Measurements from ENCODE around the gene TNK2.
"Not testable (repeated sequence)": the region's sequence is repeated elsewhere in the genome, so short reads cannot be mapped to it uniquely, and the experiment has no call there.

Gene TNK2

DNA sequence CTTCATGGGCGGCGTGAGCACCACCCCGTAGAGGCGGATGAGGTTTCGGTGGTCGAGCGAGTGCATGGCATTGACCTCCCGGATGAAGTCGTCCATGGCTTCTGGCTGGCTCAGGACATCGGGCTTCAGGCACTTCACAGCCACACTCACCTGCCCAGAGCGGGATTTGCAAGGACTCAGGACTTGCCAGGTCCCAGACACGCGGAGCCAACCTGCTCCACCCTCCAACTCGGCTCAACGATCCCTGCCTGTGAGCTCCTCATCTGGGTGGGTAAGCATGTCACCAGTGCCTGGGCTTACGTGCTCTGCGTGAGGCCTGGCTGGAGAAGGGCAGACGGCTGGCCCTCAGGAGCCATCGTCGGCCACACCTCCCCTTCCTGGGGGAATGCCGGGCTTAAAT is 25.2 kb downstream of the TNK2 start:
- DNase-seq = no peak

DNA sequence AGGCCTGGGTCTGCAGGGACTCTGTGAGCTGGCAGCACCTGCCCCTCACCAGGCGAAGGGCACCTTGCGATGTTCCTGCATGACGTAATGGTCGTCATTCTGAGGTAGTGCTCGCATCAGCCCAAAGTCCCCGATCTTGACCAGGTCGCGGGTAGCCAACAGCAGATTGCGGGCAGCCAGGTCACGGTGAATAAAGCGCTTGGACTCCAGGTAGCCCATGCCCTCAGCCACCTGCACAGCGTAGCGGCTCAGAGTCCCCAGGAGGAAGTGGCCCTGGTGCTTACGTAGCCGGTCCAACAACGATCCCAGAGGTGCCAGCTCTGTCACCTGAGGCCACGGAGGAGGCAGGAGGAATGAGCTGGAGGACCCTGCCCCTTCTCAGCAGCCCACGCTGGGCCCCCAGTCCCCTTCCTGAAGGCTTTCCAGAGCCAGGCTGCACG is 26.3 kb downstream of the TNK2 start:
- DNase-seq = no peak

DNA sequence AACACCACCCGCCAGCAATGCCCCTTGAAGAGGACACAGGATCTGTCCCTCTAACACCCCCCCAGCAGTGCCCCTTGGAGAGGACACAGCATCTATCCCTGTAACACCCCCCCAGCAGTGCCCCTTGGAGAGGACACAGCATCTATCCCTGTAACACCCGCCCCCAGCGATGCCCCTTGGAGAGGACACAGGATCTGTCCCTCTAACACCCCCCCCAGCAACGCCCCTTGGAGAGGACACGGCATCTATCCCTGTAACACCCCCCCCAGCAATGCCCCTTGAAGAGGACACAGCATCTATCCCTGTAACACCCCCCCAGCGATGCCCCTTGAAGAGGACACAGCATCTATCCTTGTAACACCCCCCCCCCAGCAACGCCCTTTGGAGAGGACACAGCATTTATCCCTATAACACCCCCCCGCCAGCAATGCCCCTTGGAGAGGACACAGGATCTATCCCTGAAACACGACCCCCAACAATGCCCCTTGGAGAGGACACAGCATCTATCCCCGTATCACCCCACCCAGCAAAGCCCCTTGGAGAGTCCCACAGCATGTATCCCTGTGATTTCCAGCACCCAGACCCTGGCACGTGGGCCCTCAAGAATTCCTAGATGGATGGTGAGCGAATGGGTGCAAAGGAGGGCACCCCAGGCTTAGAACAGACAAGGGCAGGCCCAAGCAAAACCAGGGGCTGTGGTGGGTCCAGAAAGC is 26.9 kb downstream of the TNK2 start:
- no peak for DNase-seq

DNA sequence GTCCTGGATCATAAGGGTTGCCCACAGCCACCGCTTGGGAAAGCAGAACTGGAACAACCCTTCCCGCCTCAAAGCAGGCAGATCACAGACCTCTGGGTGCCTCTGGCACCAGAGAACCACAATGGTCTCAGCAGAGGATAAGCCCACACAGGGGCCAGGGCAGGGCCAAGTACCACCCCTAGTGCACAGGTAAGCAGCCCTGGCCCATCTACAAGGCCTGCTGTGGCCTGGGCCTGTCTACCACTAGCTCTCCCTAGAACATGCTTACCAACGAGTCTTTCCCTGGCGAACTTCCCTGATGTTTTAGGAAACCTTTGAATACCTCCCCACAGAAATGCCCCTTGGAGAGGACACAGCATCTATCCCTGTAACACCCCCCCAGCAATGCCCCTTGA is 28.3 kb downstream of the TNK2 start:
- no peak for DNase-seq

DNA sequence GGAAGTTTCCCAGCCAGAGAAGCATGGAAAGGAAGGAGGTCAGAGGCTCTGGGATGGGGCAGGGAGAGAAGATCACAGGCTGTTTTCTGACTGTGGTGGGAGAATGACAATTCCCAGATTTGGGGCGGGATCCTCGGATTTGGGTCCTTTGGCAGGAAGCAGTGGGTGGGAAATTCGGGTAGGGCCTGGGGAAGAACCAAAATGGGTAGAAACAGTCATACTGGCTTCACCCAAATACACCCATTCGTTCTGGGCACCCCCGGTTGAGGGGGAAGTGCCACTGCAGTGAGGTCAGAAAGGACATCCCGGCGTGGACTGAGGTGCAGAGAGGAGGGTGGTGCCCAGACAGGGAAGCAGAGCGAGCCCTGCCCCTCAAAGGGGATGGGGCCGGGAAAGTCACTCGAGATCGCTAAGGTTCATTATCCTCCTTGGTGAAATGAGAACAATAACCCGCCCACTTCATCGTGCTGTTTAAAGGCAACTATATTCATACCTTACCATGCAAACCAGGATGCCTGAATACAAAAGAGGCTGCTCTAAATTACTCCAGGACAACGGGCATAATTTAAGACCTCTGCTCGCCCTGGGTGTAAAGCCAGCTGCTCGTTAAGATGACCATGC is 28.8 kb downstream of the TNK2 start:
- DNase-seq = no peak

DNA sequence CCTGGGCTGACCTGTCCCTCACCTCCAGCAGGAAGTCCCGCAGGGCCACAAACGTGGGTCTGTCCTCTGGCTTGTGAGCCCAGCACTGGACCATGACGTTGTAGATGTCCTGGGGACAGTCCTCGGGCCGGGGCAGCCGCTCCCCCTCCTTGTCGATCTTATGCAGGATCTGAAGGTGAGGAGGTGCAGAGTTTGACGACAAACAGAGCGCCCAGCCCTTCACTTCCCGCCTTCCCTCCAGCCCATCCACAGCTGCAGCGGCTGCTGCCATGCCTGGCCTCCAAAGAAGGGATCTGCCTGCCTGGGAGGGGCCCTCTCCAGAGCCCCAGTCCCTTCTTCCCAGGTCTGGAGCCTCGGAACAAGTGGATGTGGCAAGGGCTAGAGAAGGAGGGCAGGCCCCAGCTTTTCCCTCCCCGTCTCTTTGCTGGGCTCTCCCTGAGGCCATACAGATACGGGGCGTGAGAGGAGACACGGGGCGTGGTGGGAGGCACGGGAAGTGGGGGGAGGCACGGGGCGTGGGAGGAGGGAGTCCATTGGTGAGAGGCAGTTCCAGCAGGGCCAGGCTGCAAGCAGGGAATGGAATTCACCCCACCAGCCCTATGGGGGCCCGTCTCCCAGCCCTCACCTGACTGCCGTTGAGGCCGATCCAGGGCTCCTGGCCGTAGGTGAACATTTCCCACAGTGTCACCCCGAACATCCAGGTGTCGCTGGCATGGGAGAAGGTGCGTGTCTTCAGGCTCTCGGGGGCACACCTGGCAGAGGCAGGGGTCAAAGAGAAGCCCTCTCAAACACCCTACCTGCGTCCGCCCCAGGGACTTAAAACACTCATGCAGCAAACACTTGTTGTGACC is 29.7 kb downstream of the TNK2 start:
- DNase-seq = no peak

DNA sequence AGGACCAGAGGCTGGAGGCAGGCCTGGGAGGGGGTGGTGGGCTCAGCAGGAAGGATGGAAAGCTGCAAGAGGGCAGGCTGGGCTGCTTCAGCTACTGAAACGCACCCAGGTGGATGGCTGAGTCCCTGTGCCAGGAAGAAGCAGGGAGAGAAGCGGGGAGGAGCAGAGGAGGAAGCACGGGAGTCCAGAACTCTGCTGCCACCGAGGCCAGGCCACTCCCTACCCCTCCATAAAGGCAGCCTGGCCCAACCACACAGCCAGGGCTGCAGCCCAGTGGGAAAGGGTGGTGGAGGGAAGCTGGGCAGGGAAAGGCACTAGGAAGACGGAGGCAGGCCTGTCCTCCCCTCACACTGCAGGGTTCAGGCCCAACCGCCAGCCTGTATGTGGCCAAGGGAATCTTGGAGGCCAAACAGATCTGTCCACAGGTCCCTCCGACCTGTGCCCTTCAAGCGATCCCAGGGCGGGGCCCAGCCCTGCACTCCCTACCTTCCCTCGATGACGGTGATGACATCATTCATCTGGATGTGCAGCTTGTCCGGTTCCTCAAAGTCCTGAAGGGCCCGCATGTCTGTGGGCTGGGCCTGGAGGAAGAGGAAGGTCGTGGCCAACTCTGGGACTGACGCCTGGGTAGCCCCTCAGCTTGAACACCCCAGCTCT is 30.5 kb downstream of the TNK2 start:
- DNase-seq = no peak

DNA sequence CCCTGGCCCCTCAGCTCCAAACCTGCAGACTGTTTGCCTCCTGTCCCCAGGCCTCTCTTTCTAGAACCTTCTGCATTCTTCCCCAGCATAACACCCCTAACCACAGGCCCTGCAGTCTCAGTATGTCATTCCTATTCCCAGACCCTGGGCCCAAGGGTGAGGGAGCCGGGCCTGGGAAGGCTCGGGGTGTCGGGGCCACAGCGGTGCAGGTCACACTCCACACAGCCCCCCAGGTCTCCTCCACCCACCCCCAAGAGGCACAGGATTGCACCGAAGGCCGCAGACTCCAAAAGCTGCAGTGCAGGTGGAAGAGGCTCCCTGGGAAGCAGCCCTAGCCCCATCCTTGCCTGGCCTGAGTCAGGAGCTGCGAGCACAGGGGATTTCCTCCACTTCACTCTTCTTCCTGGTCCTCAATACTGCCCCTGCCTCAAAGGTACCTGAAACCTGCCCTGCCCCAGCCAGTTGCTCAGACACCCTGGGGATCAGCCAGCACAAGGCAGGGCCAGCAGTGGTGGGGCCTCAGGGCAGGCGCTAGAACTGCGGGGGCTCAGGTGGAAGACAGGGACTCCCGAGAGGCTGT is 31.1 kb downstream of the TNK2 start:
- DNase-seq = no peak

DNA sequence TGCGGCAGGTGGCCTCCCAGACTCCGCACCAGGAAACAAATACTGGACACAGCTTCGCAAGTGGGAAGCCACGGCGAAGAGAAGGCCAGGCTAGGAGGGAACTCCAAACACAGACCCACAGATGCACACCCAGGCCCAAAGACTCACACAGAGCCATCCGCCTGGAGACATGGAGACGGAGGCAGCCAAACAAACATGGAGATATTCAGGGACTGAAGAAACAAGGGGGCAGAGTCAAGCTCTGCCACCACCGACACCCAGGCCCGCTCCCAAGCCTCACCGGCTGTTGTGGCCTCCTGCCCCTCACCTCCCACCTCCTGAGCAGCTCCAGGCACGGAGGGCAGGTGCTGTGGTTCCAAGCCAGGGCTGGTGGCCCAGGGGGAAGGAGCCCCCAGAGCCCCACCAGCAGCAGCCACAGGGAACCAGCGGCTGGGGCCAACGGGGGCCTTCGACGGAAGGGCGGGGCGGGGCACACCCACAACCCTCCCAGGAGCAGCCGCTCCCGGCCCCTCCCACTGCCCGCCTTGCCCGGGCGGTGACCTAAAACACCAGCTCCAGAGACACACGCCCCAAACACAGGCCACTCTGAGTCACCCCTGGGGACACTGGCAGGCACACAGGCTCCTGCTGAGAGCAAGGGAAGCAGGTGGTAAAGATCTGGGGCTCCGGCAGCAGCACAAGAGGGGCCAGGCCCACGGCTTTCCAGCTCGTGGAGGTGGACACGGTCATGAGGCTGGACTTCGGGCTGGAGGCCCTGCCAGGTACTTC is 31.9 kb downstream of the TNK2 start:
- no peak for DNase-seq

DNA sequence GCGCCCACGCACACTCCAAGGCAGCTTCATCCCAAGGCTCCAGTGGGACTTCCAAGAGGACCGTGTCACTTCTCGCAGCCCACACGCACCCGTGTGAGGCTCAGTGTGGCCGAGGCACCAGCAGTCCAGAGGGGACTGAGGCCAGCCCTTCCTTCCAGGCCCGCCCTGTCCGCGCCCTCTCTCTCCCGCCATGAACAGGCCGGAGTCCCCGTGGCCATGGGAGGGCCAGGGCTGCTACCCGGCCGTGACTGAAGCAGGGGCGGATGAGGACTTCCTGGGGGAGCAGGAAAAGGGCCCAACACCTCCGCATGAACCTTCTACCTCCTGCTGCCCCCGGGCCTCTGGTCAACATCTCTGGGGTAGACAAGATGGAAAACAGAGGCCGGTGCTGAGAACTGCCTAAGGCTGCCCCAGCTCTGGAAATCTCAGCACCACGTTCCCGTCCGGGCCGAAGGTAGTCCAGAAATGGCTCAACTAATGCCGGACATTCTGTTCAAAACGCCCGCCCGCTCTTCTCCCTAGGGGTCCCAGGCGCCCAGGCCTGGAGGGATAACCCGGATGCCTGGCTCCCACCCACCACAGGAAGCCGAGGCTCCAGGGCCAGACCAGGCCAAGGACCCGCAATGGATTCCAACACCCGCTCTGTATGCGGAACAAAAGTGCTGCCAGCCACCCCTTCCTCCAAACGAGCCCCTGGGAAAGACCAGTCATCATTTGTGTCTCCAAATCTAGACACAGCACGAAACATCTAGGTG is 32.7 kb downstream of the TNK2 start:
- DNase-seq = no peak

DNA sequence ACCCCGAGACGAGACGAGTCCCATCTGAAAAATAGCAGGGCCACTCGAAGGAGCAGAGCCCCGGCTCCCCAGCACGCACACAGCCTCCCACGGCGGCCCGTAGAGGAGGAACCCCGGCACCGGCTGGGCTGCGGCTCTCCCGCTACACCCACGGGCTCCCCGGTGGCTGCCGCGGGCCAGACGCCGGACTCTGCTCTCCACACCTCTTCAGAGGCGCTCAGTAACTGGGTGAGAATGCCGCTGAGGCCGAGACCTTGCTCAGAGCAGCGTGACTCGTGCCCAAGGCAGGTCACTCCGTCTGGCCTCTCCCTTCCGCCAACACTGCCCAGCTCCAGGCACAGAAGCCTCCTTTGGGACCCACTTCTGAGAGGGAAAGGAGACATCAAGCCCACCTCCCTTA is 34.4 kb downstream of the TNK2 start:
- DNase-seq = no peak

DNA sequence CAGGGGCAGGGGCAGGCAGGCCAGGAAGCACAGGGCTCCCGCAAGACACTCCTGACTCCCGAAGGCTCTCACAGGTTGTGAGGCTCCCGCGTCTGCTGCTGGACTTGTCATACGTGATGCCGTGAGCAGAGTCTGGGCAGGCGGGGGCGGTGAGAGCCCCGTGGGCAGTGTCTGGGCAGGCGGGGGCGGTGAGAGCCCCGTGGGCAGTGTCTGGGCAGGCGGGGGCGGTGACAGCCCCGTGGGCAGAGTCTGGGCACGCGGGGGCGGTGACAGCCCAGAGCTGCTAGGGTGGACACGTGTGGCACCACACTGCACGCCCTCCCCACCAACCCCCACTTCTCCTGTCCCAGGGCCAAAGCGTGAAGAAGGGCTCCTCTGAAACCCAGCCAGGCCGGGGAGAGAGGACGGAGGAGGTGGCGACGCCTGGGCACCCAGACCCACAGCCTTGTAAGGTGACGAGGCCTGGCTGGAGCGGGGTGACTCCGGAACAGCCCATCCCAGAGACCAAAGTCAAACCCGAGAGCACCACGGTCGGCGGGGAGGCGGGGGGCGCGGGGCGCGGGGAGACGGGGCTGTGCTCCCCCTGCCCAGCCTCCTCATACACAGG is 35.0 kb downstream of the TNK2 start:
- no peak for DNase-seq

DNA sequence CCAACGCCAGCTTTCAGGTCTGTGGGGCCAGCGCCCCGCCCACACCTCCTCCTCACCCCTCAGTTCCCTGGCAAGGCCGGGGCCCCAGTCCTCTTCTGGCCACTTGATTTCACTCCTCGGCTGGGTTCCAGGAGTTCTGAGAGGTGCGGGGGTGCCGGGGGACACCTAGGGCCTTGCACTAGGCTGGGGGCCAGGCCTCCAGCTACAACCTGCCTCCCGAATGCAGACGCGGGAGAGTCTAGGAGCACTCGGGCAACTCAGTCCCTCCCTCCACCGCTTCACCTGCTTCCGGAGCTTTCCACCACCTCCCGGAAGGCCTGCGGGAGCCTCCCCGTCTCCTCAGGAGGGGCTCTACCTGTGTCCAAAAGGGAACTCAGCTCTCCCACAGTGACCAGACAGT is 35.6 kb downstream of the TNK2 start:
- no peak for DNase-seq

DNA sequence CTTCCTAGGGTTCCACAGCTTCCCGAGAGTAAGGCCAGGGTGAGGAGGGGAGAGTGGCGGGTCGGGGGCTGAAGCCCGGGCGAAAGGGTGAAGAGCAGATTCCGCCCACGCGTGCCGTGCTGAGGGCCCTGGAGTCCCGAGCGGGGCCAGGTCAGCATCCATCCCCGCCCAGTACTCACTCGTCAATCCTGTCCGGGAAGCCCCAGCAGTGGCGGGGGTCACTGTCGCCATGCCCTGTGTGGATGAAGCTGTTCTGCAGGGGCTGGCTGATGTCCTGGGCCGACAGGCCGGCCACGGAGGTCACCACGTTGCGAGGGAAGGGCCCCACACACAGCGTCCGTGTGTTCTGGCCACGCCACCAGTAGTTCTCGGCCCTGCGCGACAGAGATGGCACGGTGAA is 36.3 kb downstream of the TNK2 start:
- DNase-seq = no peak

DNA sequence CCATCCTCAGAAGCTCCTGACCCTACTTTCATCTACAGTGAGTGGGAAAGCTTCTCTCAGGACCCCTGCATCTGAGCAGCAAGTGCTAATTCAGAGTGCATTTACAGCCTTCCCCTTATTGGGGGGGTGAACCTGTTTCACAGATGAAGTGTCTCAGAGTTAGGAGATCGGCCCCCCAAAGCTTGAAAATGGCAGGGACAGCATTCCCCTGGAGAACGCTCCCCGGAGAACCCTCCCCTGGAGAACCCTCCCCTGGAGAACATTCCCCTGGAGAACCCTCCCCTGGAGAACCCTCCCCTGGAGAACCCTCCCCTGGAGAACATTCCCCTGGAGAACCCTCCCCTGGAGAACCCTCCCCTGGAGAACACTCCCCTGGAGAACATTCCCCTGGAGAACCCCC is 36.7 kb downstream of the TNK2 start:
- DNase-seq = not testable (repeated sequence)

DNA sequence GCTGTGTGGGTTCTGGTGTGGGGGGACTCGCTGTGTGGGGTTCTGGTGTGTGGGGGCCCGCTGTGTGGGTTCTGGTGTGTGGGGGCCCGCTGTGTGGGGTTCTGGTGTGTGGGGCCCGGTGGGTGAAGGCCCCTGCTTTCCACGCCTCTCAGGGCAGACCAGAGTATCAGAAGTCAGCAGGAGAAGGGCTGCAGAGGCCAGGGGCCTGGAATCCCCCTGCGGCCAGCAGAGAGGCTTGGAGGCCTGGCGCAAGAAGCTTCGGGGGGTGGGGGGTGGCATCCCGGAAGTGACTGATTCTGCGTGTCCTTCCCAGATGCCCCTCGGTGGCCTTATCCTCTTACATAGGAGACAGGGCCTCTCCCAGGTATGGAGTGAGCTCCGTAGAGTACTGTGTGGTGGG is 37.4 kb downstream of the TNK2 start:
- no peak for DNase-seq

DNA sequence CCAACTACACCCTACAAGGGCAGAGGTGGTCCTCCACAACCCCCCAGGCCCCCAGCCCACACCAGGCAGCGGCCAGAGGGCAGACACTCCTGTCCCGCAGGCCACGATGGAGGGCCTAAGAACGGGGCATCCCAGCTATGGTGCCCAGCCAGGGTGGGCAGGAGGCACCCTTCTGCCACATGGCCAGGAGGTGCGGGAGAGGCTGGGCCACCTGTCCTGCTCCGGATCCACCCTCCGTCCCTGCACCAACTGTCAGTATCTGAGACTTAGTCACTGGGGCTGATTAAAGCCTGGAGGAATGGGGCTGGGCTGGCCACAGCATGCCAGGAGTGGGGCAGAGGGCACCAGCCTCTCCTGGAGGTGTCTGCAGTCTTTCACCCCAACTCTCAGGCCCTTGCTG is 37.9 kb downstream of the TNK2 start:
- no peak for DNase-seq

DNA sequence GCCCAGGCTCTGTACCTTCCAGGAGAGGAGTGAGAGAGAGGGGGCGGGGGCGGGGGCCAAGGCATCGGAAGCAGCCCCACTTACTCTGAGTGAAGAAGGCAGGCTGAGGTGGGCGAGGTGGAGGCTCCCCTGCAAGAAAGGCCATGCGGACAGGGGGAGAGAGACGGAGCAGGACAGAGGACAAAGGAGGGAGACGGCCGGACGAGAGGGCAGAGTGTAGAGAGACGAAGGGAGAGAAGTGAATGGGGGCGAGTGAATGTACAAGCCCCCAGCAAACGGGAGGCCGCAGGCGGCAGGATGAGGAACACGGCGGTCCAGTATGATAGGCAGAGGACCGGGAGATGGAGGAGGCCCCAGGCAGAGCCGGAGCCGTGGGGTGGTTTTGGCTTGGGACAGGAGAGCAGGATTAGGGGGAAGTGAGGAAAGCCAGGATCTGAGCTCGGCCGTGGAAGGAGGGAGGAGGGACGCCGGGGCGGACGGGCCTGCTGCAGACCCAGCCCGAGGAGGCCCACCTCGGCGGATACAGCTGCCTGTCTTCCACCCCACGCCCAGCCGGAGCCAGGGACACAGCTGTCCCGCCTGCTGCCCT is 38.8 kb downstream of the TNK2 start:
- DNase-seq = no peak

DNA sequence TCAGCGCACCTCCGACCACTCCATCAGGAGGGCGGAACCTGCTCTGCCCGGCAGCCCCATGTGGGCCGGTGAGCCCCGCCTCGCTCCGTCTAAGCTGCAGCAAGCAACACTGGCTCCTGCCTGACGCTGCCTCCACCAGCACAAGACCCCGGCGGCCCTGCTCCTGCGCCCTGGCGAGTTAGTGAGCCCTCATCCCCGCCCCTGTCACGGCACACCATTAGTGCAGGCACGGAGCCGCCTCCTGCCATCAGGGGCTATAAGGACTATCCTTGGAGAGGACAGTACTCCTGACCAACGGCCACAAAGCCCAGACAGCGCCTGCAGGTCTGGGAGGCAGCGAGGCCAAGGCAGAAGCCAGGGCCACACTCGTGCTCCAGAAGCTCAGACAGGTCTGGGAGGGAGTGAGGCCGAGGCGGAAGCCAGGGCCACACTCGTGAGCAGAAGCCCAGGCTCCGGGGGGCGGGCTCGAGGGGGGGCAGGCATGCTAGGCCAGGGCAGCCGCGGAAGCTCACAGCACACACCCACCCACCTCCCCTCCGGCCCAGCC is 39.4 kb downstream of the TNK2 start:
- DNase-seq = no peak

DNA sequence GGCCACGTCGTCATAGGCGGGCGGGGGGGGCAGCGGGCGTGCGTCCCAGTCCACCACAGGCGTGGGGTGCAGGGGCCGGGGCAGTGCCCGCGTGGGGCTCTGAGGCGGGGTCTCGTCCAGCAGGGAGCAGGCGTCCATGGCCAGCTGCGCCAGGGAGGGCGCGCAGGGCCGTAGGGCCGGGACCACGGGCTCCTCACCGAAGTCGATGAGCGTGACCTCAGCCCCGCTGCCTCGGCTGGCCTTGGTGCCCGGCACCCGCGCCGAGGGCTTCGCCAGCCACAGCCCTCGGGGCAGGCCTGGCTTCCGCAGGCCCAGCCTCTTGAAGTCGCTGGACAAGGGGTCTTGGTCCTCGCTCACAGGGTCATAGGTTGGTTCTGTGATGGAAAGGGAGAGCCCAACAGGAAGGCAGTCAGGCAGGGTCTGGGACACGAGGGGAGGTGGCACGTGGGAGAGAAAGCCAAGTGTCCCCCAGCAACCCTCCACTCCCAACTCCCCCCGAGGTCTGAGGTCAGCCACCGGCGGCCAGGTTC is 40.0 kb downstream of the TNK2 start:
- no peak for DNase-seq

Data from right hindlimb (tissue), 1 donor.